ENCODE measurements around the gene SLC11A1. TPM values are rescaled to one million over a fixed set of nuclear protein-coding genes. Genes with fewer than 3 reads are reported as not detected.
A peak's percentile ranks its signal among the peaks of the same experiment; 100 is the strongest.

SLC11A1 gene
- total and polyA plus RNA-seq, 5 experiments from 2014 or later: 0.27 to 1.2 (median 0.73) TPM

- Mint-ChIP-seq H3K4me1 (peaks cover 0 to 4% (median 0%) of the 10 kb centered on the region in 4 donors), H3K36me3 (no peaks in the 10 kb centered on the region), H3K4me3 (no peak overlapping the region), H3K9me3 (no peaks in the 10 kb centered on the region), H3K27ac (no peak overlapping the region), H3K27me3 (no peaks in the 10 kb centered on the region)
- POLR2A ChIA-PET: no interaction called here
- ATAC-seq (no peak), DNase-seq (peak in 1 of 10 donors; percentile 45)
Measured at GRCh38 chr2:218418321-218418716, 36.2 kb downstream of the SLC11A1 start.

- Mint-ChIP-seq H3K9me3 (no peaks in the 10 kb centered on the region), H3K4me1 (peaks cover 0 to 4% (median 0%) of the 10 kb centered on the region in 4 donors), H3K27me3 (no peaks in the 10 kb centered on the region), H3K4me3 (no peak within 1 kb of the TSS), H3K36me3 (no peaks in the 10 kb centered on the region), H3K27ac (peak within 1 kb of the TSS in 1 of 10 donors; percentile 40)
- ATAC-seq (no peak), DNase-seq (peak in 1 of 10 donors; percentile 53)
- POLR2A ChIA-PET: no interaction called here
Measured at GRCh38 chr2:218418717-218419458, 36.8 kb downstream of the SLC11A1 start, which contains the start of gene VIL1. TSS of gene VIL1 (plus strand) at chr2:218419123. CDS start at chr2:218423779, 4,656 bp downstream.

- Mint-ChIP-seq H3K4me3 (no peak overlapping the region), H3K27ac (no peak overlapping the region), H3K9me3 (no peaks in the 10 kb centered on the region), H3K4me1 (peaks cover 0 to 4% (median 0%) of the 10 kb centered on the region in 4 donors), H3K36me3 (no peaks in the 10 kb centered on the region), H3K27me3 (no peaks in the 10 kb centered on the region)
- DNase-seq: peak in 1 of 10 donors; percentile 50
- POLR2A ChIA-PET: interaction anchor here (1.0 kb wide), 1 partner anchor 43 kb away, joined by 5 read pairs; no protein-coding TSS in a partner anchor
- no peak for ATAC-seq
Measured at GRCh38 chr2:218419630-218420216, 37.6 kb downstream of the SLC11A1 start.

GRCh38 chr2:218421027-218421426, 39.0 kb downstream of the SLC11A1 start:
- H3K36me3 Mint-ChIP-seq: no peaks in the 10 kb centered on the region
- H3K4me1 Mint-ChIP-seq: peaks cover 0 to 4% (median 0%) of the 10 kb centered on the region in 4 donors
- POLR2A ChIA-PET: interaction anchor here (1.0 kb wide), 1 partner anchor 12 kb away, joined by 4 read pairs; no protein-coding TSS in a partner anchor
- no peaks in the 10 kb centered on the region for H3K27me3 Mint-ChIP-seq
- H3K27ac Mint-ChIP-seq: peak overlapping the region in 4 of 10 donors; percentile 17 to 62 (median 47)
- H3K9me3 Mint-ChIP-seq: no peaks in the 10 kb centered on the region
- ATAC-seq (no peak), DNase-seq (peak in 1 of 10 donors; percentile 52)
- H3K4me3 Mint-ChIP-seq: no peak overlapping the region

- H3K9me3 Mint-ChIP-seq: no peaks in the 10 kb centered on the region
- no peak overlapping the region for H3K4me3 Mint-ChIP-seq
- H3K27me3 Mint-ChIP-seq: no peaks in the 10 kb centered on the region
- POLR2A ChIA-PET: interaction anchor here (1.0 to 1.1 kb wide), 2 partner anchors 14 to 16 kb away, joined by 3 to 4 read pairs; no protein-coding TSS in a partner anchor
- ATAC-seq: no peak
- H3K27ac Mint-ChIP-seq: no peak overlapping the region
- DNase-seq: peak in 1 of 10 donors; percentile 15
- peaks cover 0 to 4% (median 0%) of the 10 kb centered on the region in 4 donors for H3K4me1 Mint-ChIP-seq
- no peaks in the 10 kb centered on the region for H3K36me3 Mint-ChIP-seq
Measured at GRCh38 chr2:218422403-218423086, 40.5 kb downstream of the SLC11A1 start.

- DNase-seq (peak in 1 of 10 donors; percentile 49), ATAC-seq (no peak)
- Mint-ChIP-seq H3K9me3 (no peaks in the 10 kb centered on the region), H3K36me3 (no peaks in the 10 kb centered on the region), H3K4me3 (no peak overlapping the region), H3K27me3 (no peaks in the 10 kb centered on the region), H3K4me1 (peaks cover 0 to 4% (median 0%) of the 10 kb centered on the region in 4 donors), H3K27ac (peak overlapping the region in 1 of 10 donors; percentile 72)
- POLR2A ChIA-PET: interaction anchor here (1.1 kb wide), 1 partner anchor 17 kb away, joined by 3 read pairs; no protein-coding TSS in a partner anchor
Measured at GRCh38 chr2:218423584-218423983, 41.5 kb downstream of the SLC11A1 start.

GRCh38 chr2:218425531-218425930, 43.5 kb downstream of the SLC11A1 start:
- POLR2A ChIA-PET: no interaction called here

GRCh38 chr2:218427741-218428140, 45.7 kb downstream of the SLC11A1 start:
- no peaks in the 10 kb centered on the region for H3K36me3 Mint-ChIP-seq
- POLR2A ChIA-PET: no interaction called here
- H3K4me3 Mint-ChIP-seq: no peak overlapping the region
- no peaks in the 10 kb centered on the region for H3K9me3 Mint-ChIP-seq
- H3K27ac Mint-ChIP-seq: peak overlapping the region in 1 of 10 donors; percentile 35
- DNase-seq: peak in 1 of 10 donors; percentile 57
- no peak for ATAC-seq
- peaks cover 0 to 3% (median 0%) of the 10 kb centered on the region in 5 donors for H3K27me3 Mint-ChIP-seq
- H3K4me1 Mint-ChIP-seq: peaks cover 0 to 2% (median 0%) of the 10 kb centered on the region in 4 donors

More at GRCh38 chr2:218425531-218425930, 43.5 kb downstream of the SLC11A1 start:
- no peak overlapping the region for H3K4me3 Mint-ChIP-seq
- no peaks in the 10 kb centered on the region for H3K36me3 Mint-ChIP-seq
- H3K27ac Mint-ChIP-seq: no peak overlapping the region
- ATAC-seq: no peak
- no peaks in the 10 kb centered on the region for H3K27me3 Mint-ChIP-seq
- H3K9me3 Mint-ChIP-seq: no peaks in the 10 kb centered on the region
- H3K4me1 Mint-ChIP-seq: peaks cover 0 to 4% (median under 1%) of the 10 kb centered on the region in 4 donors
- peak in 1 of 10 donors; percentile 54 for DNase-seq

- POLR2A ChIA-PET: no interaction called here
Measured at GRCh38 chr2:218428846-218429558, 46.9 kb downstream of the SLC11A1 start.

GRCh38 chr2:218429911-218430692, 48.0 kb downstream of the SLC11A1 start:
- peak in 1 of 10 donors; percentile 24 for DNase-seq
- no peak for ATAC-seq

More at GRCh38 chr2:218428846-218429558, 46.9 kb downstream of the SLC11A1 start:
- ATAC-seq (no peak), DNase-seq (peak in 1 of 10 donors; percentile 27)
- peak overlapping the region in 1 of 10 donors; percentile 24 for H3K27ac Mint-ChIP-seq
- H3K4me3 Mint-ChIP-seq: no peak overlapping the region
- H3K36me3 Mint-ChIP-seq: no peaks in the 10 kb centered on the region
- peaks cover 0 to 3% (median 0%) of the 10 kb centered on the region in 5 donors for H3K27me3 Mint-ChIP-seq
- H3K9me3 Mint-ChIP-seq: no peaks in the 10 kb centered on the region
- peaks cover 0 to 2% (median 0%) of the 10 kb centered on the region in 4 donors for H3K4me1 Mint-ChIP-seq

GRCh38 chr2:218430721-218431120, 48.6 kb downstream of the SLC11A1 start:
- Mint-ChIP-seq H3K4me3 (no peak overlapping the region), H3K4me1 (peaks cover 0 to 2% (median 0%) of the 10 kb centered on the region in 4 donors), H3K9me3 (no peaks in the 10 kb centered on the region), H3K27me3 (peaks cover 0 to 3% (median 0%) of the 10 kb centered on the region in 5 donors), H3K27ac (no peak overlapping the region), H3K36me3 (no peaks in the 10 kb centered on the region)
- peak in 1 of 10 donors; percentile 19 for DNase-seq
- ATAC-seq: no peak
- POLR2A ChIA-PET: no interaction called here

More at GRCh38 chr2:218429911-218430692, 48.0 kb downstream of the SLC11A1 start:
- POLR2A ChIA-PET: no interaction called here
- Mint-ChIP-seq H3K36me3 (no peaks in the 10 kb centered on the region), H3K27me3 (peaks cover 0 to 3% (median 0%) of the 10 kb centered on the region in 5 donors), H3K9me3 (no peaks in the 10 kb centered on the region), H3K4me3 (no peak overlapping the region), H3K27ac (no peak overlapping the region), H3K4me1 (peaks cover 0 to 2% (median 0%) of the 10 kb centered on the region in 4 donors)
